Cardiac fibroblast (primary cell): Measurements from ENCODE around the gene MYO5C.
A peak's percentile ranks its signal among the peaks of the same experiment; 100 is the strongest.

ENCODE experiments used
- DNase-seq, 2 donors: peaks; one replicate each; pipeline versions ENCODE4 v3.0.0 to v3.0.0-alpha.2; 2010; ENCODE audit warnings: low read depth in 2 of 2
- H3K4me3 ChIP-seq, 2 donors: replicated peaks in 1 of 2; 1 replicate in 1 of 2; 2 replicates in 1 of 2; pipeline ENCODE4 v1.5.1; 2011; ENCODE audit warnings: low read depth in 2 of 2, low read length in 2 of 2, mild to moderate bottlenecking in 2 of 2, moderate library complexity in 1 of 2
- TF ChIP-seq, protein P1 (sequence below): IDR thresholded peaks from one replicate; pipeline ENCODE4 v1.5.1; 2011; ENCODE audit warnings: low read depth, mild to moderate bottlenecking, low read length, inconsistent platforms

MYO5C gene

DNA sequence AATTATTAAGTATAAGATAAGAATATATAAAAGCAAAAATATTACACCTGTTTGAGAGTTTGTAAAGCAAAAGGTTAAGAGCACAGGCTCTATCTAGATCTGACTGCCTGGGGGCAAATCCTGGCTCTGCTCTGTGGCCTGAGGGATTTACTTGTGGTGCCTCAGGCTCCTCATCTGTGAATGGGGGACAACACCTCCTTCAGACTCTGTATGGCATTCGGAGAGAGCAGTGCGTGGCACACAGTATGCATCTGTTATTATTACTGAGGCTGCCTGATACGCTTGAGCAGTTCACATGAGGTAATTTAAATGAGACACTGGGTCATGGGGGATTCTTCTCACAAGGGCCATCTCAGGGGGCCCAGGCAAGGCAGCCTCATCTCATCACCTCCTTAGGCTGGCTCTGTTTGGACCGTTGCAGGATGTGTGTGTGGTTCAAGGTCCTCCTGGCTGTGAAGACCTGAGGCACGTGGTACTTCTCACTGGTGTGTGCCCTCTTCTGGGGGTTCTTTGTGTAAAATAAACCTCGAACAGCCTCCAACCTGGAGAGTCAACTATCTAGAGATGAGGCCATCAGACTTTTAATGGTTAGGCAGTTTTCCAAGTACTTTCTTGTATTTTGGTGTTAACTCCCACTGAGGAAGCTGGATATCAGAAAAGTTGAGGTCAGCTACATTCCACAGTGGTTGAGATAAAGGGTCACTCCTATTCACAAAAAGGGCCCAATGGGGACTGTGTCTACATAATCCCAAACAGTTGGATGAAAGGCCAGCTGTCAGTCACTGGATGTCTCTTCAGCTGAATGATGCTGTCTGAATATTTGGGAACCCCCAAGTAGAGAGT is 113.4 kb downstream of the MYO5C start:
- no peak for DNase-seq
- TF ChIP-seq, protein P1, sequence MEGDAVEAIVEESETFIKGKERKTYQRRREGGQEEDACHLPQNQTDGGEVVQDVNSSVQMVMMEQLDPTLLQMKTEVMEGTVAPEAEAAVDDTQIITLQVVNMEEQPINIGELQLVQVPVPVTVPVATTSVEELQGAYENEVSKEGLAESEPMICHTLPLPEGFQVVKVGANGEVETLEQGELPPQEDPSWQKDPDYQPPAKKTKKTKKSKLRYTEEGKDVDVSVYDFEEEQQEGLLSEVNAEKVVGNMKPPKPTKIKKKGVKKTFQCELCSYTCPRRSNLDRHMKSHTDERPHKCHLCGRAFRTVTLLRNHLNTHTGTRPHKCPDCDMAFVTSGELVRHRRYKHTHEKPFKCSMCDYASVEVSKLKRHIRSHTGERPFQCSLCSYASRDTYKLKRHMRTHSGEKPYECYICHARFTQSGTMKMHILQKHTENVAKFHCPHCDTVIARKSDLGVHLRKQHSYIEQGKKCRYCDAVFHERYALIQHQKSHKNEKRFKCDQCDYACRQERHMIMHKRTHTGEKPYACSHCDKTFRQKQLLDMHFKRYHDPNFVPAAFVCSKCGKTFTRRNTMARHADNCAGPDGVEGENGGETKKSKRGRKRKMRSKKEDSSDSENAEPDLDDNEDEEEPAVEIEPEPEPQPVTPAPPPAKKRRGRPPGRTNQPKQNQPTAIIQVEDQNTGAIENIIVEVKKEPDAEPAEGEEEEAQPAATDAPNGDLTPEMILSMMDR, result no peak
- no peak overlapping the region for H3K4me3 ChIP-seq

DNA sequence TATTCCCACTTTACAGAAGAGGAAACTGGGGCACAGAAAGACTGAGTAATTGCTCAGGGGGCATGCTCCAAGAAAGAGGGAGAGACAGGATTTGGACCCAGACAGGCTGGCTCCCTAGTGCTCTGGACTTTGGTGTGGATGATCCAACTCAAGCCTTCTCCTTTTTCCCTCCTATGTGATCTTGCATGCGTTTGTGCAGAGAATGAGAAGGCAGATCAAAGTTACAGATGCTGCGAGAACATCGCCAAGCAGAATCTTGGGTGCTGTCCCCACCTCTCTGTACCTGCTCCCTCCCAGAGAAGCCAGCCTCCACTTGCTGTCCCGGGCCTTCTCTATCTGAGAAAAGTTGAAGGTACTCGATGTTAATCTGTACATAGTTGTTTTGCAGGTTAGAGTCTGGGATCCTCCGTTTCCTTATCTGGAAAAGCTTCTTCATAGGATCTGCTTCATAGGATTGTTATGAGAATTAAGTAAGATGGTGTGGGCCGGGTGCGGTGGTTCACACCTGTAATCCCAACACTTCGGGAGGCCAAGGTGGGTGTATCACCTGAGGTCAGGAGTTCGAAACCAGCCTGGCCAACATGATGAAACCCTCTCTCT is 114.7 kb downstream of the MYO5C start:
- no peak for DNase-seq
- H3K4me3 ChIP-seq, result no peak overlapping the region
- TF ChIP-seq, protein P1, result no peak

DNA sequence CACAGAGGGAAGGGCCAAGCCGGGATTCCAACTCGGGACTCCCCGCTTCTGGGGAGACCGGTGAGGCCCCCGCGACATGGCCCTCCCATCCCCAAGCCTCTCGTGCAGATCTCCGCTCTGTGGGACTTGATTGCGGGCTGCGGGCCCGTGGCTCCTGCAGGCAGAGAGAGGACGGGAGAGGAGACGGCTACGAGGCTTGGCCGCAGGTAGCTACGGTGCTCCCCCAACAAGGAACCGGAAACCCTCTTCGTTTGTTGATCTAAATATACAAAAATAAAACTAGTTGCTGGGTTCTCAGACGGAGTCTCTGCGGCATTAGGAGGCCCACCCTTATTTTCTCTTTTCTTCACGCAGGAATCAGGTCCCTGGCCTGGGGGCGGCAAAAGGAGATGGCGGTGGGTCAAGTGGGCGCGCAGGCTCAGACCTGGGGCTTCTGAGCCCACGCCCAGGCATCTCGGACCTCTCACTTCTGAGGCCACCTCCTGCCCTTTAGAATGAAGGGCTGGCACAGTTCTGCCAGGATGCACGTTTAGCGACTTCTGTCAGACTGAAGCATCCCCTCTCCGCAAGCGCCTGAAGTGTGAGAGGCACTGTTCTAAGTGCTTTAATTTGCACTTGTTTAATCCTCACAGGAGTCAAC is 115.3 kb downstream of the MYO5C start:
- peak overlapping the region; percentile 70 to 87 for H3K4me3 ChIP-seq
- TF ChIP-seq, protein P1, result no peak
- no peak for DNase-seq

DNA sequence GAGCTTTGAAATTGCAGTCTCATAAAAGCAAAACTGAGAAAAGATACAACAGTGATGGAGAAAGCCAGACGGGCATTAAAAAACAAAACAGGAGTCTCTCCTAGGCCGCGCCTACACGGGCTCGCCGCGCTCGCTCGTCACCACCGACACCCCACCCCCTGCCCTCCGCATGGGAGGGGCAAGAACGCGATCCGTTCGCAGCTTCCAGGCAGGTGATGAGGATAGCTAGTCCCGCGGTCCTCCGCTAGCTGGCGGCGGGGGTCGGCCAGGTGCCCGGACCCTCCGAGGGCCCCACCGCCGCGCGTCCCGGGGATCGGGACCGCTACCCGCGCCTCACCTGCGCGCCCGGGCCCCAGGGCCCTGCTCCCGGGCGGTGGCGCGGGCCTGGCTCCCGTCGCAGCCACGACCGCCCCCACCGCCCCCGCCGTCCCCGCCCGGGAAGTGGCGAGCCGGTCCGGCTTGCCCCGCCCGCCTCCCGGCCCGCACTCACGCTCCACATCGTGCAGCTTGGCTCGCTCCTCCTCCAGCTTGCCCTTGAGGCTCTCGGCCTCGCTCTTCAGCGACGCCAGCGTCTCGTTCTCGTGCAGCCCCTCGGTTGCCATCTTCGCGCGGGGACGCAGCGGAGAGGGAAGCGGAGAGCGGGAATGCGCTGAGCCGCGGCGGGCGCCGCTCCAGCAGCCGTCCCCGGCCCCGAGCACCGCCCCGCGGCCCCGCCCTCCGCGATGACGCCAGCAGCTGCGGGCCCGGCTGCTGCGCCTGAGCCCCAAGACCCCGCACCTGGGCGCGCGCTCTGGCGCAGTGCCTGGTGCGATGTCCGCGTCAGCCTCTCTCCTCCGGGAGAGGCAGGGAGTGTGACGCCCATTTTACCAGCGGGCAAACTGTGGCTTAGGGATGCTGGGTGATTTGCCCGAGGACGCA is 116.1 kb downstream of the MYO5C start:
- H3K4me3 ChIP-seq, result peak overlapping the region; percentile 70 to 87
- DNase-seq, result peak; percentile 78 to 86
- TF ChIP-seq, protein P1, result no peak

DNA sequence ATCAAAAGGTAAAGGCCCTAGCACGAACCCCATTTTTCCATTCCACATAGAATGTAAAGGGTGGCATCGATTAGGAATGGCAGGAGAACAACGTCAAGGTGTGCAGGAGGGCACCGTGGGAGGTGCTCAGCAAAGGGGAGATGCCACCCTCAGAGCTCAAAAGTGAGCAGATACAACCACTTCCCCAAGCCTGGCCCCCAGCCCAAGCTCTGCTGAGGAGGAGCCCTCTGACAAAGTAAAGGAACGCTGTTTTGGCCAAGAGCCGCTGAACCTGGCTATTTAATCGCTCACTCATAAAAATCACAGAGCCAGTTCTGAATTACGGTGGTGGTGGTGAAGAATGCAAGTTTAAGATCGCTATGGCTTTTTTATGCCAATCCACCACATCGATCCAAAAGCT is 116.8 kb downstream of the MYO5C start:
- peak in 1 of 2 donors; percentile 8 for DNase-seq
- TF ChIP-seq, protein P1, result no peak
- peak overlapping the region; percentile 63 to 87 for H3K4me3 ChIP-seq

DNA sequence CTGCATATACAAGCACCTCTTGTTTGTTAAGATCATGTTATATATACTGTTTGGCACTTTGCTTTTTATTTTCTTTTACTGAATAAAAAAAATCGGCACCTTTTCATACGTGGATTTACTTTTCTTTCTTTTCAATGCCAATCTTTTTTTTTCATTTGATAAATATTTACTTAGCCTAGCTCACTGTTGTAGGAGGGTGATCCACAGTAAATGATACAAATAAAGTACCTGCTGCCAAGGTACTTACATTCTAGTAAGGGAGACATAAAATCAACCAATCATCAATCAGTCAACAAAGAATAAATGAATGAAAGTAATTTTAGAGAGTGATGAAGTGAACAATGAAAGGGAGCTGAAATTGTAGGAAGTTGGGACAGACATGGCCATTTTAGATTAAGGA is 122.7 kb downstream of the MYO5C start:
- DNase-seq, result no peak
- TF ChIP-seq, protein P1, result no peak
- H3K4me3 ChIP-seq, result no peak overlapping the region
